Loucy (cell line): ENCODE data around the gene TTLL9.

Experiments
- H2AFZ ChIP-seq: fragments of 200-600 bp; sonication (generic); 2 replicates; pipeline ENCODE4 v1.6.0; 2016; ENCODE audit warnings: antibody characterized with exemption, mild to moderate bottlenecking, low read length, moderate library complexity
- H3F3A ChIP-seq: fragments of 200-600 bp; 2 replicates; pipeline ENCODE4 v1.6.0; 2016; ENCODE audit warnings: antibody characterized with exemption, low read depth, mild to moderate bottlenecking
- H3K27me3 ChIP-seq: fragments of 200-600 bp; sonication (generic); 2 replicates; pipeline ENCODE4 v1.6.1; 2014; ENCODE audit warnings: low read length, mild to moderate bottlenecking; ENCODE audit not compliant: insufficient read depth, poor library complexity, severe bottlenecking
- H3K36me3 ChIP-seq: fragments of 200-600 bp; sonication (generic); 2 replicates; pipeline ENCODE4 v1.6.1; 2016; ENCODE audit warnings: low read length; ENCODE audit not compliant: insufficient read depth
- H3K4me1 ChIP-seq: fragments of 200-600 bp; sonication (generic); 2 replicates; pipeline ENCODE4 v1.5.1; 2014; ENCODE audit warnings: low read length, mild to moderate bottlenecking; ENCODE audit not compliant: insufficient read depth, poor library complexity, severe bottlenecking
- H3K4me2 ChIP-seq: fragments of 200-600 bp; sonication (generic); 2 replicates; pipeline ENCODE4 v1.6.0; 2014; ENCODE audit warnings: antibody characterized with exemption, low read length, low read depth, mild to moderate bottlenecking; ENCODE audit not compliant: poor library complexity, severe bottlenecking
- H3K4me3 ChIP-seq: fragments of 200-600 bp; sonication (generic); 2 replicates; pipeline ENCODE4 v1.5.1; 2014; ENCODE audit warnings: low read length, mild to moderate bottlenecking, mixed read lengths; ENCODE audit not compliant: poor library complexity, severe bottlenecking
- H3K79me2 ChIP-seq: fragments of 200-600 bp; sonication (generic); 2 replicates; pipeline ENCODE4 v1.6.1; 2014; ENCODE audit warnings: low read length; ENCODE audit not compliant: insufficient read depth
- H3K9ac ChIP-seq: fragments of 200-600 bp; sonication (generic); 2 replicates; pipeline ENCODE4 v1.6.0; 2014; ENCODE audit warnings: mild to moderate bottlenecking, low read depth, low read length, moderate library complexity; ENCODE audit not compliant: poor library complexity, severe bottlenecking
- H3K9me2 ChIP-seq: fragments of 200-600 bp; sonication (generic); replicated peaks from 2 replicates; pipeline ENCODE4 v1.6.1; 2016; ENCODE audit warnings: low read depth, low read length, mixed read lengths
- H3K9me3 ChIP-seq: fragments of 200-600 bp; sonication (generic); 2 replicates; pipeline ENCODE4 v1.6.1; 2014; ENCODE audit warnings: mild to moderate bottlenecking, antibody characterized with exemption, low read length, low read depth; ENCODE audit not compliant: insufficient read depth
- H4K20me1 ChIP-seq: fragments of 200-600 bp; sonication (generic); 2 replicates; pipeline ENCODE4 v1.6.0; 2014; ENCODE audit warnings: antibody characterized with exemption, low read length, mild to moderate bottlenecking; ENCODE audit not compliant: insufficient read depth, poor library complexity, severe bottlenecking
- EZH2phosphoT487 ChIP-seq: fragments of 200-600 bp; IDR thresholded peaks from 2 replicates; pipeline ENCODE4 v1.6.1; 2018; ENCODE audit warnings: antibody characterized with exemption, mild to moderate bottlenecking, moderate library complexity, borderline replicate concordance
- TF ChIP-seq, protein P1 (sequence below): fragments of 200-600 bp; sonication (generic); conservative IDR thresholded peaks from 2 replicates; pipeline ENCODE4 v1.5.1; 2014; ENCODE audit warnings: mild to moderate bottlenecking, antibody characterized with exemption, low read length

TTLL9 gene

DNA sequence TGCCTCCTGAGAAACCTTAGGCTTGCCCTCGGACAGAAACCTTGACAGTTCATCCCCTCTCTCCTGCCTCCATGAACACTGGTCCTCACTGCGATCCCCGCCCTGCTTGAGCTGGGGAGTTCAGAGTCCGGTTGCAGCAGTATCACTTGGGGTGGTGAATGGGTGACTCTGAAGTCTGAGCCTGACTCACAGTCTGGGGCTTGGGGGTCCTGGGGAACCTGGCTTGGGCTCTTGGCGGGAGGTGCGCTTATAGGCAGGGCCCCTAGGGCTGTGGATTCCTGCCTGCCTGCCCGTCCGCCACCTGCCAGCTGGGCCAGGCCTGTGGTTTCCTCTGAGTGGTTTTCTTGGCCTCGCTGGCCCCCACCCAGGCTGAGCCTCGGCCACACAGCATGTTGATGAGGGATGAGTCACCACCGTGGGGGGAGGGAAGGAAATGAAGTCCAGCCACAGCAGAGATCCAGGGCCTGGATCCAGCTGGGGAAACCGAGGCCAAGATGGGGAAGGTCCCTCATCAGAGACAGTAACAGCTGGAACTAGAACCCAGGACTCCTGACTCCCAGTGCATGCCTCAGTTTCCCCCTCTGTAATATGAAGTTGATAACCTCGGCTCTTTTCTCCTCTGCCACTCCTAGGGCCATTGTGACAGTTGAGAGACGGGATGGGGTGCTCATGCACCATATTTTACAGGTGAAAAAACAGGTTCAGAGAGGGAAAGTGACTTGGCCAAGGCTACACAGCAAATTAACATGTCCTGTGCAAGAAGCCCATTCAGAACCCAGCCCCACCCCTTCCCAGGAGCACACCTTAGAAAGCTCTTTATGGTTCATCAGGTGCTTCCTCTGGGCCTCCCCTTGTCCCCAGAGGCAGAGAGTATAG, 34.2 kb upstream of the TTLL9 start:
- Histone ChIP-seq H2AFZ (no peak overlapping the region), H3K36me3 (peaks cover 7% of the 10 kb centered on the region; the same call in 1 of the 2 replicates), H3K4me2 (peak overlapping the region; percentile 71)

DNA sequence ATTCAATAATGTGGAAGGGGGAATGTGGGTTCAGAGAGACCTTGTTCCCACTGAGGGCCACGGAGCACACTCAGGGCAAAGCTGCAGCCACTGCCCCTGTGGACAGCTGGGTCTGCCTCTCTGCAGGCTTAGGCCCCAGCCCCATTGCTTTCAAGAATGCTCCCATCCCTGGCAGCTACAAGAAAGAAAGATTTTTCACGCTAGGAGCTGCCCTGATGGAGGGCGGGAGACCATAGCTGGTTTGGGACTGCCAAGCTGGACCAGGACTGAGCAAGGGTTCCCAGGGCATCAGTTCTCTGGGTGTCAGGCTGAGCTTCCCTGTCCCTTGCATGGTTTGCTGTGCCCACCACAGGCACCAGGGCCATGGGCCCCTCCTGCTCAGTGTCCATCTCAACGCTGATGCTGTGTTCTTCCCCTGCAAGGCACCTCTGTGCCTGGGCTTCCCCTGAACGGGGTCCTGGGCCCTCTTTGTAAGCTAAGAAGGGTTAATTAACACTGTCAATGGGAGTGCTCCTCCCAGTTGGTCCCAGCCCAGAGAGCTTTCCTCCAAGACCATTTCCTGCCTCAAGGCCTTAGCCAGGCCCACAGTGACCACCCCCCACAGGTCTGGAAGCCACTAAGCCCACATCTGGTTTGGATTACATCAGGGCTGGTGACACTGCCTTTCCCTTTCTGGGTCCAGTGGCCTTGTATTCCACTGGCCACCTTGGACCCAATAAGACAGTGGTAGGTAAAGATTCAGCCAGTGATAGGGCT, 33.4 kb upstream of the TTLL9 start:
- TF ChIP-seq, protein P1, sequence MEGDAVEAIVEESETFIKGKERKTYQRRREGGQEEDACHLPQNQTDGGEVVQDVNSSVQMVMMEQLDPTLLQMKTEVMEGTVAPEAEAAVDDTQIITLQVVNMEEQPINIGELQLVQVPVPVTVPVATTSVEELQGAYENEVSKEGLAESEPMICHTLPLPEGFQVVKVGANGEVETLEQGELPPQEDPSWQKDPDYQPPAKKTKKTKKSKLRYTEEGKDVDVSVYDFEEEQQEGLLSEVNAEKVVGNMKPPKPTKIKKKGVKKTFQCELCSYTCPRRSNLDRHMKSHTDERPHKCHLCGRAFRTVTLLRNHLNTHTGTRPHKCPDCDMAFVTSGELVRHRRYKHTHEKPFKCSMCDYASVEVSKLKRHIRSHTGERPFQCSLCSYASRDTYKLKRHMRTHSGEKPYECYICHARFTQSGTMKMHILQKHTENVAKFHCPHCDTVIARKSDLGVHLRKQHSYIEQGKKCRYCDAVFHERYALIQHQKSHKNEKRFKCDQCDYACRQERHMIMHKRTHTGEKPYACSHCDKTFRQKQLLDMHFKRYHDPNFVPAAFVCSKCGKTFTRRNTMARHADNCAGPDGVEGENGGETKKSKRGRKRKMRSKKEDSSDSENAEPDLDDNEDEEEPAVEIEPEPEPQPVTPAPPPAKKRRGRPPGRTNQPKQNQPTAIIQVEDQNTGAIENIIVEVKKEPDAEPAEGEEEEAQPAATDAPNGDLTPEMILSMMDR: no peak
- TF ChIP-seq EZH2phosphoT487: no peak
- H4K20me1 ChIP-seq: no peaks in the 10 kb centered on the region
- H3K79me2 ChIP-seq: no peaks in the 10 kb centered on the region
- no peaks in the 10 kb centered on the region for H3K27me3 ChIP-seq
- H3K36me3 ChIP-seq: no peaks in the 10 kb centered on the region; the same call in 1 of the 2 replicates
- H3K4me1 ChIP-seq: peaks cover 61% of the 10 kb centered on the region
- H3K4me3 ChIP-seq: peak overlapping the region; percentile 62
- H3K9ac ChIP-seq: peak overlapping the region; percentile 34
- H3F3A ChIP-seq: peaks cover 7% of the 10 kb centered on the region
- peak overlapping the region; percentile 71 for H3K4me2 ChIP-seq
- H3K9me2 ChIP-seq: no peaks in the 10 kb centered on the region
- no peaks in the 10 kb centered on the region for H3K9me3 ChIP-seq
- no peak overlapping the region for H2AFZ ChIP-seq

More for the DNA sequence above, 34.2 kb upstream of the TTLL9 start:
- Histone ChIP-seq H3K9me3 (no peaks in the 10 kb centered on the region), H4K20me1 (no peaks in the 10 kb centered on the region), H3K79me2 (peaks cover 1% of the 10 kb centered on the region; the same call in 1 of the 2 replicates), H3K9me2 (no peaks in the 10 kb centered on the region), H3K9ac (peak overlapping the region; percentile 60), H3F3A (peaks cover 7% of the 10 kb centered on the region), H3K27me3 (no peaks in the 10 kb centered on the region), H3K4me1 (peaks cover 56% of the 10 kb centered on the region), H3K4me3 (peak overlapping the region; percentile 62)
- TF ChIP-seq, protein P1: no peak
- no peak for TF ChIP-seq EZH2phosphoT487

DNA sequence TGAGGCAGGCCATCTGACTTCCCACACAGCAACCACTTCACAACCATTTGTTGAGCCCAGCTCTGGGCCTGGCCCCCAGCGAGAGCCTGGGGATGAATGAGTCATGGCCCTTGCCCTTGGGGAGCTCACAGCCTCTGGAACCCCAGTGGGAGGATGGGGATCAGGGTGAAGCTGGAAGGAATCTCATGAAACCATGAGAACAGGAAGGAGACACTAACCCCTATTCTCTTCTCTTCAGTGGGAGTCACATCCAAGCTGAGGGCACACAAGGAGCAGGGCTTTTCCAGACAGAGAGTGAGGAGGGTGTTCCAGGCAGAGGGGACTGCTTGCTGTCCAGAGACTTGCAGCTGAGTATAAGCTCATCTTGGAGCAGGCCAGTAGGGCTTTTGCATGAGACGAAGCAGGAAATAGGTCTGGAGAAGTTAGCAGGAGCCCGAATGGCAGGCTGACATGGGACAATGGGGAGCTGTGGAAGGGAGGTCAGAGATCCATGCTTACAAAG, 32.5 kb upstream of the TTLL9 start:
- H3K4me3 ChIP-seq: peak overlapping the region; percentile 7
- no peaks in the 10 kb centered on the region for H3K9me3 ChIP-seq
- H3K4me2 ChIP-seq: peak overlapping the region; percentile 71
- no peaks in the 10 kb centered on the region for H4K20me1 ChIP-seq
- peak overlapping the region; percentile 34 for H3K9ac ChIP-seq
- H3K27me3 ChIP-seq: no peaks in the 10 kb centered on the region
- H3K9me2 ChIP-seq: no peaks in the 10 kb centered on the region
- peaks cover 7% of the 10 kb centered on the region for H3F3A ChIP-seq
- no peaks in the 10 kb centered on the region for H3K79me2 ChIP-seq
- no peaks in the 10 kb centered on the region for H3K36me3 ChIP-seq
- H2AFZ ChIP-seq: no peak overlapping the region
- TF ChIP-seq EZH2phosphoT487: no peak
- H3K4me1 ChIP-seq: peaks cover 70% of the 10 kb centered on the region
